HCT116 (cell line): ENCODE data around the gene SLC16A3.

ENCODE experiments used
- CEBPB ChIP-seq: IDR thresholded peaks from 2 replicates; pipeline ENCODE4 v1.6.1; 2012; ENCODE audit warnings: low read depth
- ELF1 ChIP-seq: IDR thresholded peaks from 2 replicates; pipeline ENCODE4 v1.6.1; 2012; ENCODE audit warnings: low read depth, borderline replicate concordance
- EZH2phosphoT487 ChIP-seq: fragments of 200-600 bp; IDR thresholded peaks from 2 replicates; pipeline ENCODE4 v1.6.1; 2018; ENCODE audit warnings: antibody characterized with exemption, borderline replicate concordance
- POLR2A ChIP-seq: IDR thresholded peaks from 2 replicates; pipeline ENCODE4 v1.7.0; 2011; ENCODE audit warnings: borderline replicate concordance; ENCODE audit not compliant: insufficient read depth, insufficient read length; ENCODE audit errors: extremely low read depth
- POLR2AphosphoS5 ChIP-seq: IDR thresholded peaks from 2 replicates; pipeline ENCODE4 v1.6.1; 2011; ENCODE audit warnings: mild to moderate bottlenecking, low read depth, low read length, moderate library complexity
- YY1 ChIP-seq: IDR thresholded peaks from 2 replicates; pipeline ENCODE4 v1.6.1; 2011; ENCODE audit warnings: low read length, low read depth, moderate library complexity, mild to moderate bottlenecking; ENCODE audit not compliant: insufficient replicate concordance; ENCODE audit errors: extremely low read depth
- TF ChIP-seq, protein P1 (sequence below), 3 experiments: fragments of 200-600 bp in 1 of 3; sonication (generic) in 1 of 3; IDR thresholded peaks in 2 of 3; conservative IDR thresholded peaks in 1 of 3; 2 replicates each; pipeline ENCODE4 v1.5.1; 2012 to 2017; ENCODE audit warnings: low read depth in 2 of 3, low read length in 2 of 3, antibody characterized with exemption in 1 of 3, borderline replicate concordance in 1 of 3, control low read depth in 1 of 3, mild to moderate bottlenecking in 1 of 3, mixed read lengths in 1 of 3, mixed run types in 1 of 3, moderate library complexity in 1 of 3; ENCODE audit not compliant: insufficient read depth in 1 of 3
- TF ChIP-seq, protein P2 (sequence below): IDR thresholded peaks from 2 replicates; pipeline ENCODE4 v1.6.1; 2012

DNA sequence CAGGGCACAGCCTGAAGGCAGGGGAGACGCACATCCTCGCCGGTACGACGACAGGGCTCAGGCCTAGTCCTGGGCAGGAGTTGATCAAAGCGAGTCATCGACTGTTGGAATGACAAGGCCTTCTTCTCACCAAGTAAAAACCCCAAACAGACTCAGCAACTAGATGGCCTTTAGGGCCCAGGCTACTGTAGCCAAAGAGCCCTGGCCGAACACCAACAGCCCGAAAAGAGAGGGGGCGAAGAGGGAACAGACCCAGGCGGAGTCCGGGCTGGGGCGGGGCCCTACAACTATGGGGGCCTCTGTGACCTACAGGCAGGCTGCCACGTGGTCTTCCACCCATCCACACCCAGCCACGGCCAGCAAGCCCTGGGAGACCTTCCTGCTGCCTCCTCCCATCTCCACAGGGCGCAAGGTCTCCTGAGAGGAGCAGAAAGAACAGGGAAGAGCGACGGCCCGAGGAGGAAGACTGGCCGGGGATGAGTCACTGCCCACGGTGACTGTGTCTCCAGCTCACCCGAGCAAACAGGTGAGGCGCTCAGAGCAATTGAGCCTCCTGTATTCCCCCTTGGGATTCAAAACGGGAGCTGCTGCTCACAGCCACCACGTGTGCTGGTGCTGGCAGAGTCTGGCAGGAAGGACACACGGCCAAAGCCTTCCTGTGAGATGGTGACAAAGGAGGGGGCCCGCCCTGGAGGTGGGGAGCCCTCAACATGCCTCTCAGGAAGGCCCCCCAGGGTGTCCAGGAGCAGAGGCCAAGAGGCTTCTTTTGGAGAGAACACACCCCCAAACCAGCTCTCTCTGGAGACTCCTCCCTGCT is 17.7 kb downstream of the SLC16A3 start:
- TF ChIP-seq, protein P1, sequence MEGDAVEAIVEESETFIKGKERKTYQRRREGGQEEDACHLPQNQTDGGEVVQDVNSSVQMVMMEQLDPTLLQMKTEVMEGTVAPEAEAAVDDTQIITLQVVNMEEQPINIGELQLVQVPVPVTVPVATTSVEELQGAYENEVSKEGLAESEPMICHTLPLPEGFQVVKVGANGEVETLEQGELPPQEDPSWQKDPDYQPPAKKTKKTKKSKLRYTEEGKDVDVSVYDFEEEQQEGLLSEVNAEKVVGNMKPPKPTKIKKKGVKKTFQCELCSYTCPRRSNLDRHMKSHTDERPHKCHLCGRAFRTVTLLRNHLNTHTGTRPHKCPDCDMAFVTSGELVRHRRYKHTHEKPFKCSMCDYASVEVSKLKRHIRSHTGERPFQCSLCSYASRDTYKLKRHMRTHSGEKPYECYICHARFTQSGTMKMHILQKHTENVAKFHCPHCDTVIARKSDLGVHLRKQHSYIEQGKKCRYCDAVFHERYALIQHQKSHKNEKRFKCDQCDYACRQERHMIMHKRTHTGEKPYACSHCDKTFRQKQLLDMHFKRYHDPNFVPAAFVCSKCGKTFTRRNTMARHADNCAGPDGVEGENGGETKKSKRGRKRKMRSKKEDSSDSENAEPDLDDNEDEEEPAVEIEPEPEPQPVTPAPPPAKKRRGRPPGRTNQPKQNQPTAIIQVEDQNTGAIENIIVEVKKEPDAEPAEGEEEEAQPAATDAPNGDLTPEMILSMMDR (IDR thresholded peaks at IDR 0.05 in 2 of 3, conservative IDR thresholded peaks at IDR 0.05 in 1 of 3; ENCODE audit: borderline replicate concordance in 1 of 3, insufficient read depth in 1 of 3, low read depth in 2 of 3, low read length in 2 of 3): no peak
- TF ChIP-seq POLR2A (no peak), POLR2AphosphoS5 (no peak; the same call in none of the 2 replicates), CEBPB (no peak), YY1 (no peak), ELF1 (no peak), EZH2phosphoT487 (no peak)
- TF ChIP-seq, protein P2, sequence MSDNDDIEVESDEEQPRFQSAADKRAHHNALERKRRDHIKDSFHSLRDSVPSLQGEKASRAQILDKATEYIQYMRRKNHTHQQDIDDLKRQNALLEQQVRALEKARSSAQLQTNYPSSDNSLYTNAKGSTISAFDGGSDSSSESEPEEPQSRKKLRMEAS: peak; percentile 85
